ENCODE data around the gene MT2A.
A peak's percentile ranks its signal among the peaks of the same experiment; 100 is the strongest.

MT2A gene

GRCh38 chr16:56653218-56653617, 44.8 kb downstream of the MT2A start:
- DNase-seq (ENCODE audit: low spot score in 2 of 2) (no peak), ATAC-seq (no peak)
- no peak overlapping the region for H3K4me3 Mint-ChIP-seq
- H3K9me3 Mint-ChIP-seq = no peaks in the 10 kb centered on the region
- no peaks in the 10 kb centered on the region for H3K36me3 Mint-ChIP-seq
- H3K4me1 Mint-ChIP-seq = peaks cover 6% of the 10 kb centered on the region
- no peak overlapping the region for H3K27ac Mint-ChIP-seq

- peak; percentile 38 to 84 for DNase-seq (ENCODE audit: low spot score in 2 of 2)
- Mint-ChIP-seq H3K36me3 (no peaks in the 10 kb centered on the region), H3K4me3 (peak within 1 kb of the TSS; percentile 90), H3K9me3 (no peaks in the 10 kb centered on the region), H3K27ac (peak within 1 kb of the TSS; percentile 85), H3K4me1 (peaks cover 17% of the 10 kb centered on the region)
- ATAC-seq = peak; percentile 83
Measured at GRCh38 chr16:56657555-56658326, 49.4 kb downstream of the MT2A start, which contains the start of gene MT1F. Gene MT1F, plus strand, starts transcription at chr16:56657959. Its CDS starts 100 bp downstream, at chr16:56658059.

GRCh38 chr16:56658327-56658875, 50.0 kb downstream of the MT2A start:
- Mint-ChIP-seq H3K9me3 (no peaks in the 10 kb centered on the region), H3K4me1 (peaks cover 22% of the 10 kb centered on the region), H3K27ac (peak overlapping the region; percentile 85), H3K4me3 (peak overlapping the region; percentile 90), H3K36me3 (no peaks in the 10 kb centered on the region)
- DNase-seq (ENCODE audit: low spot score in 2 of 2) (no peak), ATAC-seq (no peak)
